ENCODE results near the gene COPA. TPM values are rescaled to one million over a fixed set of nuclear protein-coding genes. Genes with fewer than 3 reads are reported as not detected.
A peak's percentile ranks its signal among the peaks of the same experiment; 100 is the strongest.

The COPA gene
- total RNA-seq, 1 donor from 2014 or later = 123 TPM

- no peak for DNase-seq (ENCODE audit: low read depth, low spot score)
- no peak overlapping the region for H3K27ac Mint-ChIP-seq (ENCODE audit: unreplicated experiment)
- H3K36me3 Mint-ChIP-seq (ENCODE audit: low read depth) = no peaks in the 10 kb centered on the region
- peaks cover 22% of the 10 kb centered on the region for H3K4me1 Mint-ChIP-seq
- H3K4me3 Mint-ChIP-seq = no peak overlapping the region
- H3K9me3 Mint-ChIP-seq = no peaks in the 10 kb centered on the region
- no peak for TF ChIP-seq CTCF (conservative IDR thresholded peaks at IDR 0.05)
- H3K27me3 Mint-ChIP-seq (ENCODE audit: low read depth) = no peaks in the 10 kb centered on the region
These were observed 26.0 kb upstream of the COPA start for GRCh38 chr1:160369087-160369486.

GRCh38 chr1:160367934-160368923 is 25.2 kb upstream of the COPA start:
- TF ChIP-seq CTCF (conservative IDR thresholded peaks at IDR 0.05) = no peak
- DNase-seq (ENCODE audit: low read depth, low spot score) = no peak
- Mint-ChIP-seq H3K4me1 (peaks cover 26% of the 10 kb centered on the region), H3K9me3 (no peaks in the 10 kb centered on the region), H3K27me3 (ENCODE audit: low read depth) (no peaks in the 10 kb centered on the region), H3K36me3 (ENCODE audit: low read depth) (no peaks in the 10 kb centered on the region), H3K27ac (ENCODE audit: unreplicated experiment) (peak overlapping the region; percentile 92), H3K4me3 (peak overlapping the region; percentile 67)

GRCh38 chr1:160367516-160367900 is 24.5 kb upstream of the COPA start:
- Mint-ChIP-seq H3K4me3 (peak overlapping the region; percentile 67), H3K27ac (ENCODE audit: unreplicated experiment) (peak overlapping the region; percentile 92), H3K36me3 (ENCODE audit: low read depth) (no peaks in the 10 kb centered on the region), H3K9me3 (no peaks in the 10 kb centered on the region), H3K4me1 (peaks cover 33% of the 10 kb centered on the region), H3K27me3 (ENCODE audit: low read depth) (no peaks in the 10 kb centered on the region)
- no peak for DNase-seq (ENCODE audit: low read depth, low spot score)
- TF ChIP-seq CTCF (conservative IDR thresholded peaks at IDR 0.05) = no peak

GRCh38 chr1:160366731-160367515 is 23.9 kb upstream of the COPA start, which contains the start of gene NHLH1:
NHLH1 (plus strand) TSS chr1:160367071; CDS start chr1:160370732, 3,661 bp downstream.
- H3K4me3 Mint-ChIP-seq = peak within 1 kb of the TSS; percentile 67
- no peaks in the 10 kb centered on the region for H3K27me3 Mint-ChIP-seq (ENCODE audit: low read depth)
- H3K9me3 Mint-ChIP-seq = no peaks in the 10 kb centered on the region
- no peaks in the 10 kb centered on the region for H3K36me3 Mint-ChIP-seq (ENCODE audit: low read depth)
- peaks cover 39% of the 10 kb centered on the region for H3K4me1 Mint-ChIP-seq
- peak within 1 kb of the TSS; percentile 92 for H3K27ac Mint-ChIP-seq (ENCODE audit: unreplicated experiment)
- DNase-seq (ENCODE audit: low read depth, low spot score) = no peak
- TF ChIP-seq CTCF (conservative IDR thresholded peaks at IDR 0.05) = no peak

GRCh38 chr1:160365325-160365724 is 22.3 kb upstream of the COPA start:
- Mint-ChIP-seq H3K4me1 (peaks cover 46% of the 10 kb centered on the region), H3K9me3 (no peaks in the 10 kb centered on the region), H3K36me3 (ENCODE audit: low read depth) (peaks cover 5% of the 10 kb centered on the region), H3K27ac (ENCODE audit: unreplicated experiment) (peak overlapping the region; percentile 54), H3K4me3 (no peak overlapping the region), H3K27me3 (ENCODE audit: low read depth) (no peaks in the 10 kb centered on the region)
- TF ChIP-seq CTCF (conservative IDR thresholded peaks at IDR 0.05) = no peak
- DNase-seq (ENCODE audit: low read depth, low spot score) = no peak

Measured in neural crest cell (in vitro differentiated cells).